ENCODE results near the gene SMG6. TPM values are rescaled to one million over a fixed set of nuclear protein-coding genes. Genes with fewer than 3 reads are reported as not detected.

Gene SMG6
- total RNA-seq, 1 experiment from 2014 or later = 25.6 TPM

- H3K4me3 Mint-ChIP-seq = no peak overlapping the region
- H3K4me1 Mint-ChIP-seq = no peaks in the 10 kb centered on the region
- H3K36me3 Mint-ChIP-seq = no peaks in the 10 kb centered on the region; the same call in 1 of the 2 replicates
- no peaks in the 10 kb centered on the region for H3K27me3 Mint-ChIP-seq (ENCODE audit: low read depth)
- TF ChIP-seq FOXK1 (CRISPR knock-in tag; IDR thresholded peaks at IDR 0.05) (no peak), KAT7 (CRISPR knock-in tag; IDR thresholded peaks at IDR 0.05; ENCODE audit: borderline replicate concordance) (no peak)
- no peaks in the 10 kb centered on the region for H3K9me3 Mint-ChIP-seq
- no peak overlapping the region for H3K27ac Mint-ChIP-seq
- CTCF ChIA-PET = interaction anchor here (4.1 kb wide), 1 partner anchor 11 kb away, joined by 26 read pairs; no protein-coding TSS in a partner anchor
- no peak for DNase-seq (ENCODE audit: low spot score)
- POLR2A ChIA-PET = no interaction called here
- ATAC-seq = no peak
Observed at GRCh38 chr17:2233441-2233947, 70.1 kb downstream of the SMG6 start.

GRCh38 chr17:2232244-2232638 is 71.3 kb downstream of the SMG6 start:
- ATAC-seq (no peak), DNase-seq (ENCODE audit: low spot score) (no peak)
- ChIA-PET CTCF (interaction anchor here (1.0 to 4.5 kb wide), 24 partner anchors 9 to 300 kb away, joined by 3 to 31 read pairs (median 6); partner anchors contain the start of gene HIC1), POLR2A (no interaction called here)
- H3K27ac Mint-ChIP-seq = no peak overlapping the region
- H3K4me1 Mint-ChIP-seq = no peaks in the 10 kb centered on the region
- no peak overlapping the region for H3K4me3 Mint-ChIP-seq
- H3K27me3 Mint-ChIP-seq (ENCODE audit: low read depth) = no peaks in the 10 kb centered on the region
- H3K9me3 Mint-ChIP-seq = no peaks in the 10 kb centered on the region
- TF ChIP-seq SMAD3 (CRISPR knock-in tag; IDR thresholded peaks at IDR 0.05; ENCODE audit: borderline replicate concordance) (no peak), NFATC4 (CRISPR knock-in tag; IDR thresholded peaks at IDR 0.05) (no peak), ZNF219 (CRISPR knock-in tag; IDR thresholded peaks at IDR 0.05; ENCODE audit: borderline replicate concordance) (no peak), IRF1 (CRISPR knock-in tag; IDR thresholded peaks at IDR 0.05) (no peak), JUN (CRISPR knock-in tag; IDR thresholded peaks at IDR 0.05) (no peak), ZNF671 (CRISPR knock-in tag; IDR thresholded peaks at IDR 0.05) (no peak), ZNF425 (CRISPR knock-in tag; conservative IDR thresholded peaks at IDR 0.05) (no peak), AFF4 (CRISPR knock-in tag; IDR thresholded peaks at IDR 0.05; ENCODE audit: borderline replicate concordance) (no peak), NR3C1 (CRISPR knock-in tag; conservative IDR thresholded peaks at IDR 0.05; ENCODE audit: low read depth) (no peak), ZSCAN18 (CRISPR knock-in tag; IDR thresholded peaks at IDR 0.05) (no peak), IRF2 (CRISPR knock-in tag; IDR thresholded peaks at IDR 0.05; ENCODE audit: borderline replicate concordance, low read depth) (no peak), ZNF121 (CRISPR knock-in tag; IDR thresholded peaks at IDR 0.05) (no peak), ETV6 (CRISPR knock-in tag; IDR thresholded peaks at IDR 0.05) (no peak), E2F1 (CRISPR knock-in tag; IDR thresholded peaks at IDR 0.05) (no peak)
- no peaks in the 10 kb centered on the region; the same call in 1 of the 2 replicates for H3K36me3 Mint-ChIP-seq

All from WTC11 (cell line).